Testis (tissue), 2 donors: ENCODE measurements around the gene HOXB1.

Experiments
- CTCF ChIP-seq, 3 experiments: fragments of 450-650 bp in 2 of 3; fragments of 200-600 bp in 1 of 3; sonication (generic) in 1 of 3; IDR thresholded peaks; one replicate each; pipeline ENCODE4 v1.5.1; 2016 to 2019; ENCODE audit warnings: antibody characterized with exemption in 3 of 3, mild to moderate bottlenecking in 2 of 3, moderate library complexity in 1 of 3
- POLR2A ChIP-seq: fragments of 450-650 bp; IDR thresholded peaks from one replicate; pipeline ENCODE4 v1.6.1; 2017; ENCODE audit warnings: antibody characterized with exemption, mild to moderate bottlenecking, moderate library complexity

DNA sequence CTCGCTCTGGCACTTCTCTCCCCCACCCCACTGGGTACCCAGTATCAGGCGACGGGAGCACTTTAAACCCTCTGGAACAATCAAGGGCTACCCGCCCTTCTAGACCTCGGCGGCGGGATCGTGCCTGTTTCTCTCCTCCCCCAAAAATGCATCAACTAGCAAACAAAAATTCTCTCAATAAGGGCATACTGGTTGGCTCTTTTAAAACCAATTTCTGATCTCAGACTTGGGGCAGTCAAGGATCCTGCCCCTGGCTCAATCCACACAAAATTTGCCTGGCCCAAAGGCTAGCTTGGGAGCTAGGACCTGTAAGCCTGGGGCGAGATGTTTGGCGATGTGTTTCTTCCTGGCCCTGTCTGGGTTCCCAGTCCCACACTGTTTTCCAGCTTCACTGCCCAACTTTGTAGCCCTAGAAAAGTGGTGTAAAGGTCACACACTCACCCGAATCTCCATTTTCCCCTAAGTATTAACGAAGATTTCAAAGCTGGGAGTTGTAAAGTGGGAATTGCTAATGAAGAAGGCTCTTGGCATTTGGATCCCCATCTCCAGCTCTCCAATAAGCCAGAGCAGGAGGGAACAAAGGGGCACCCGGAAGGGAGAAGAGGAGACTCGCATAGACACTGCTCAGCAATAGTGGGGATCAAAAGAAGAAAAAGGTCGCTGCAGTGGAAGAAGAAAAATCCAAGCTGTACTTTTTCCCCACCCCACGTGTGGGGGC lies 28.5 kb upstream of the HOXB1 start:
- TF ChIP-seq CTCF (IDR thresholded peaks at IDR 0.05) (no peak), POLR2A (no peak)
